DMS79 treated with DMSO at 0.1 percent for 48 hours (cell line): ENCODE measurements around the gene ZBTB48.
"Not testable (repeated sequence)": the region's sequence is repeated elsewhere in the genome, so short reads cannot be mapped to it uniquely, and the experiment has no call there.

ENCODE experiments used
- DNase-seq: peaks from one replicate; lab custom pipeline; 2025; lab: John Stamatoyannopoulos, UW

ZBTB48 gene

DNA sequence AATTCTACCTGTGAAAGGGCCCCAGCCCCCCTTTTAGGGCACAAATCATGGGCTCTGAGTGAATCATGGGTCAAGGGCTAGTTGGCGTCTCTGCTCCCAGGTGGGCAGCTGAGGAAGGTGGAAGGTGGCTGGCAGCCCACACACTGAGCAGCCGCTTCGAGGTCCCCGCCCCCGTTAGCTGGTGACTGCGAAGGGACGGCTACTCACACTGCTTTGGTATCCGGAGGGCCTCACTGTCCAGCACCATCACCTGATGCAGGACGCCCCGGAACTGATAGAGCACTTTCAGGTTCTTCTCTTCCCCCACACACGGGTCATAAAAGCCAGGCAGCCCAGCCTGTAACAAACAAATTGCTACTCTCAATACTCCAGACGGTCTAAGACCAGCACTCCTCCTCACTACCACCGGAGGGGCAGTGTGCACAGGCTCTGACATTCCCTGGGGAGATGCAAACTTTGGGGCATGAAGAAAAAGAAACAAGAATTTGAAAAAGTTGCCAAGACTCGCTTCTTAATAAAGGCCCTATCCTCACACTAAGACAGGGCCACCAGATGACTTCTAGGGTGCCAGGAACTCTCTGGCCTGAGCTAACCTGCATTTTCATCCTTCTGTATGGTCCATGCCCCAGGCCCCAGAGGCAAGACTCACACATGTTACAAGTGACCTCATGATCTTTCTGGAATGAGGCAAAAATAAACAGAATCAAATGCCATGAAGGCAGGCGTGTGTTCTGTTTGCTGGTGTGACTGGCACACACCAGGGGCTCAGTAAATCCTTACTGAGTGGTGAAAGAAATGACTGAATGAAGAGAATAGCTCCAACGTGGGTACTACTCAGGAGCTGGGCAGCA, 56.3 kb downstream of the ZBTB48 start:
- DNase-seq = no peak

DNA sequence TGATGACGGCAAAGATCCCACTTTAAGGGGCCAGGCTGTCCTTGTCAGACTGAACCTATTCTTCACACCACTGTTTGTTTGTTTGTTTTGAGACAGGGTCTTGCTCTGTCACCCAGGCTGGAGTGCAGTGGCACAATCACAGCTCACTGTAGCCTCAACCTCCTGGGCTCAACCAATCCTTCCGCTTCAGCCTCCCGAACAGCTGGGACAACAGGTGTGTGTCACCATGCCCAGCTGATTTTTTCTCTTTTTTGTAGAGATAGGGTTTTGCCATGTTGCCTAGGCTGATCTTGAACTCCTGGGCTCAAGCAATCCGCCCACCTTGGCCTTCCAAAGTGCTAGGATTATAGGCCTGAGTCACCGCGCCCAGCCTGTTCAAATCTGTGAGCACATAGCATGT, 57.0 kb downstream of the ZBTB48 start:
- not testable (repeated sequence) for DNase-seq

DNA sequence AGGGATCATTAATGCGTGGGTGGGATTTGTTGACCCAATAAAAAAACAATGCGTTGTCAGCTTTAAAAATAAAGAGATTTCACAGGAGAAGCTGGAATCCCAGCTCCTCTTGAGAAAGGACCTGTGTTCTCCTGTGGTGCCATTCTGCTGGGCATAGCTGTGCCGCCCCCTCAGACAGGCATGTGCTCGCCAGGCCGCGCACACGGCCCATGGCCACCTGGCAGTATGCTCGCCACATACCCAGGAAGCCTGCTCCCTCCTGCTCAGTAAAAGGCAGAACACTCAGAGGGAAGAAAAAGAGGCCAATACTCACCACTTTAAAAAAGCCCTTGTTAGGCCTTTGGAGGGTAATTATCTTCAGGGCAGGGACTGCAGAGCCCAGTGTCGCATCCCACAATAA, 58.0 kb downstream of the ZBTB48 start:
- DNase-seq = no peak

DNA sequence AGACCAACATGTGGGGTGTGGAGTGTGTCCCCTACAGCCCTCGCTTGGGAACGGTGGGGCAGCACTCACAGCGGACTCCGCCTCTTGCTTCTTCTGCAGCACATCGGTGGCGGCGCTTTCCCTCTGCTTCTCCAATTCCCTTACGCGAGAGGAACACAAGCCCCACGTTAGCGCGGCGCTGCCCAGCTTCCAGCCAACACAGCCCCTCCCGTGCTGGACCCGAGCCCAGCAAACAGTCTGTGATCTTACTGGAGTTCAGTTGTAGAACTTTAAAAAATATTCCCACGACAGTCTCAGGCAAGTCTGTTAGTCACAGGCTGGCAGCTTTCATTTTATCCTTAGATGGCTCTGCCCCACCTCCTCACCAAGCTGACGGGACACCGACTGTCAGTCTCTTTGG, 58.4 kb downstream of the ZBTB48 start:
- no peak for DNase-seq
